HUDEP-2 (cell line): Measurements from ENCODE around the gene NPEPPS.

Experiments
- DNase-seq, 76 experiments: peaks; one replicate each; lab custom pipeline; 2025; ENCODE audit not compliant: unreplicated experiment in 76 of 76; lab: John Stamatoyannopoulos, UW

NPEPPS gene

GRCh38 chr17:47622180-47622549 is 91.3 kb downstream of the NPEPPS start:
- no peak for DNase-seq

- DNase-seq: no peak
Observed at GRCh38 chr17:47624727-47625068, 93.8 kb downstream of the NPEPPS start.

- no peak for DNase-seq
Observed at GRCh38 chr17:47628014-47628566, 97.2 kb downstream of the NPEPPS start.

- DNase-seq: no peak
Observed at GRCh38 chr17:47629826-47630225, 98.9 kb downstream of the NPEPPS start.

- peak in 74 of 76 experiments; percentile 16 to 92 (median 76) for DNase-seq
Observed at GRCh38 chr17:47630614-47631013, 99.7 kb downstream of the NPEPPS start.

GRCh38 chr17:47632991-47633390 is 102.1 kb downstream of the NPEPPS start:
- no peak for DNase-seq

- no peak for DNase-seq
Observed at GRCh38 chr17:47633996-47634395, 103.1 kb downstream of the NPEPPS start.

- DNase-seq: no peak
Observed at GRCh38 chr17:47634870-47635269, 104.0 kb downstream of the NPEPPS start.

GRCh38 chr17:47635734-47636133 is 104.8 kb downstream of the NPEPPS start:
- DNase-seq: no peak

- no peak for DNase-seq
Observed at GRCh38 chr17:47636273-47637030, 105.5 kb downstream of the NPEPPS start.

GRCh38 chr17:47638903-47639302 is 108.0 kb downstream of the NPEPPS start:
- DNase-seq: no peak

GRCh38 chr17:47640076-47640475 is 109.2 kb downstream of the NPEPPS start:
- no peak for DNase-seq

GRCh38 chr17:47641202-47641601 is 110.3 kb downstream of the NPEPPS start:
- no peak for DNase-seq

- DNase-seq: no peak
Observed at GRCh38 chr17:47643116-47643515, 112.2 kb downstream of the NPEPPS start.

- DNase-seq: no peak
Observed at GRCh38 chr17:47644324-47644723, 113.4 kb downstream of the NPEPPS start.

GRCh38 chr17:47649153-47649971 is 118.5 kb downstream of the NPEPPS start, which contains the start of gene KPNB1:
Gene KPNB1, plus strand, starts transcription at chr17:47649919. Its CDS starts 326 bp downstream, at chr17:47650245.
- peak; percentile 70 to 100 (median 99) for DNase-seq

- peak in 17 of 76 experiments; percentile 31 to 84 (median 62) for DNase-seq
Observed at GRCh38 chr17:47649972-47650524, 119.1 kb downstream of the NPEPPS start.

GRCh38 chr17:47650525-47651522 is 119.9 kb downstream of the NPEPPS start:
- peak in 75 of 76 experiments; percentile 21 to 98 (median 93) for DNase-seq

- DNase-seq: no peak
Observed at GRCh38 chr17:47651704-47652103, 120.8 kb downstream of the NPEPPS start.

- DNase-seq: peak in 1 of 76 experiments; percentile 6
Observed at GRCh38 chr17:47652570-47652969, 121.7 kb downstream of the NPEPPS start.
